CD14-positive monocyte (primary cell): ENCODE data around the gene MON2. TPM values are rescaled to one million over a fixed set of nuclear protein-coding genes. Genes with fewer than 3 reads are reported as not detected.
"Not testable (repeated sequence)": the region's sequence is repeated elsewhere in the genome, so short reads cannot be mapped to it uniquely, and the experiment has no call there.

Experiments used
- DNase-seq, 3 donors: peaks; one replicate each; pipeline ENCODE4 v3.0.0-alpha.2; 2011 to 2022
- H2AFZ ChIP-seq: 2 replicates; pipeline ENCODE4 v1.6.0; 2012; ENCODE audit warnings: mild to moderate bottlenecking, low read depth, low read length, inconsistent platforms; ENCODE audit not compliant: insufficient read depth, poor library complexity, severe bottlenecking
- H3K27ac ChIP-seq, 2 donors: 1 replicate in 1 of 2; 2 replicates in 1 of 2; pipeline ENCODE4 v1.5.1; 2012 to 2013; ENCODE audit warnings: low read length in 2 of 2, control low read depth in 1 of 2, inconsistent platforms in 1 of 2, low read depth in 1 of 2, mild to moderate bottlenecking in 1 of 2
- H3K27me3 ChIP-seq, 2 donors: one replicate each; pipeline versions ENCODE4 v1.6.0 to v1.6.1; 2011 to 2013; ENCODE audit warnings: low read length in 2 of 2; ENCODE audit not compliant: control insufficient read depth in 2 of 2, insufficient read depth in 2 of 2
- H3K36me3 ChIP-seq, 2 donors: replicated peaks in 1 of 2; 1 replicate in 1 of 2; 2 replicates in 1 of 2; pipeline versions ENCODE4 v1.5.1 to v1.6.1; 2012 to 2013; ENCODE audit warnings: low read length in 2 of 2, control low read depth in 1 of 2, inconsistent platforms in 1 of 2, mild to moderate bottlenecking in 1 of 2; ENCODE audit not compliant: insufficient read depth in 2 of 2, control insufficient read depth in 1 of 2
- H3K4me1 ChIP-seq, 2 donors: 1 replicate in 1 of 2; 2 replicates in 1 of 2; pipeline versions ENCODE4 v1.5.1 to v1.6.1; 2012 to 2013; ENCODE audit warnings: low read length in 2 of 2, control low read depth in 1 of 2, inconsistent platforms in 1 of 2, mild to moderate bottlenecking in 1 of 2, moderate library complexity in 1 of 2; ENCODE audit not compliant: insufficient read depth in 2 of 2, control insufficient read depth in 1 of 2
- H3K4me2 ChIP-seq: replicated peaks from 2 replicates; pipeline ENCODE3; 2012; ENCODE audit warnings: low read length, moderate library complexity, mild to moderate bottlenecking; ENCODE audit not compliant: poor library complexity, severe bottlenecking; ENCODE audit errors: extremely low read depth
- H3K4me3 ChIP-seq, 3 experiments: fragments of 200-600 bp in 1 of 3; sonication (generic) in 1 of 3; replicated peaks in 1 of 3; 1 replicate in 2 of 3; 2 replicates in 1 of 3; pipeline ENCODE4 v1.5.1; 2011 to 2013; ENCODE audit warnings: low read length in 3 of 3, mild to moderate bottlenecking in 3 of 3, control low read depth in 2 of 3, low read depth in 2 of 3, inconsistent platforms in 1 of 3, moderate library complexity in 1 of 3
- H3K79me2 ChIP-seq: 2 replicates; pipeline ENCODE4 v1.6.0; 2012; ENCODE audit warnings: mild to moderate bottlenecking, control low read depth, inconsistent platforms, low read length, moderate library complexity; ENCODE audit not compliant: insufficient read depth
- H3K9ac ChIP-seq: 2 replicates; pipeline ENCODE4 v1.6.0; 2017; ENCODE audit warnings: low read length, mild to moderate bottlenecking; ENCODE audit not compliant: insufficient read depth, poor library complexity, severe bottlenecking
- H3K9me3 ChIP-seq, 2 donors: replicated peaks in 1 of 2; 1 replicate in 1 of 2; 2 replicates in 1 of 2; pipeline versions ENCODE4 v1.5.1 to v1.6.1; 2012 to 2013; ENCODE audit warnings: low read length in 2 of 2, control low read depth in 1 of 2; ENCODE audit not compliant: control insufficient read depth in 1 of 2, insufficient read depth in 1 of 2
- H4K20me1 ChIP-seq: 2 replicates; pipeline ENCODE4 v1.6.0; 2012; ENCODE audit warnings: mild to moderate bottlenecking, low read length, control low read depth, moderate library complexity; ENCODE audit not compliant: insufficient read depth
- H3K27ac Mint-ChIP-seq, 7 donors: one replicate each; pipeline ENCODE4 v1.8.0; 2020; ENCODE audit warnings: mild to moderate bottlenecking in 7 of 7, mixed read lengths in 7 of 7, moderate library complexity in 6 of 7, inconsistent platforms in 2 of 7
- H3K27me3 Mint-ChIP-seq, 3 donors: one replicate each; pipeline ENCODE4 v1.8.0; 2021 to 2022; ENCODE audit warnings: low read depth in 3 of 3, mild to moderate bottlenecking in 3 of 3, mixed read lengths in 3 of 3, moderate library complexity in 3 of 3, inconsistent platforms in 1 of 3
- H3K36me3 Mint-ChIP-seq, 2 donors: one replicate each; pipeline ENCODE4 v1.8.0; 2020; ENCODE audit warnings: mixed read lengths in 2 of 2, inconsistent platforms in 1 of 2, mild to moderate bottlenecking in 1 of 2
- H3K4me1 Mint-ChIP-seq: one replicate; pipeline ENCODE4 v1.8.0; 2020; ENCODE audit warnings: mild to moderate bottlenecking, mixed read lengths
- H3K4me3 Mint-ChIP-seq, 2 donors: one replicate each; pipeline ENCODE4 v1.8.0; 2020; ENCODE audit warnings: mild to moderate bottlenecking in 2 of 2, mixed read lengths in 2 of 2, moderate library complexity in 1 of 2
- H3K9me3 Mint-ChIP-seq, 7 donors: one replicate each; pipeline ENCODE4 v1.8.0; 2020 to 2022; ENCODE audit warnings: mixed read lengths in 7 of 7, mild to moderate bottlenecking in 6 of 7, moderate library complexity in 6 of 7, inconsistent platforms in 2 of 7
- CTCF ChIP-seq: fragments of 200-600 bp; IDR thresholded peaks from one replicate; pipeline ENCODE4 v1.8.0; 2022; ENCODE audit warnings: antibody characterized with exemption, mild to moderate bottlenecking
- WGBS: methylation state at CpG from one replicate; pipeline ENCODE4 v1.1.5; 2013; ENCODE audit warnings: missing lambda C conversion rate; ENCODE audit not compliant: insufficient coverage; 5-methylcytosine and 5-hydroxymethylcytosine counted together
- intact Hi-C, 2 donors: fragments of 100-400 bp; cut with micrococcal nuclease; formaldehyde crosslinking; loops; one replicate each; pipeline versions ENCODE4 v1.15.0 to v1.15.1; 2023
- polyA plus RNA-seq, 3 donors: library from polyadenylated mRNA; depleted of rRNA in 1 of 3; unstranded in 2 of 3; stranded (reverse) in 1 of 3; fragments of 300-500 nt in 2 of 3; fragments of >200 nt in 1 of 3; fragmentation: Illumina TruSeq in 2 of 3; gene quantifications; 1 replicate in 2 of 3; 2 replicates in 1 of 3; pipeline ENCODE4 v1.2.3, GENCODE V29; 2012 to 2021

MON2 gene
- polyA plus RNA-seq, 3 donors = 6.8 to 17.0 (median 9.6) TPM

GRCh38 chr12:62448436-62448835 is 18.2 kb upstream of the MON2 start:
- WGBS = no CpG with 5 or more reads among the region's 3 CpGs
- Mint-ChIP-seq H3K36me3 (no peaks in the 10 kb centered on the region), H3K9me3 (peaks cover 13 to 33% (median 21%) of the 10 kb centered on the region in 7 donors), H3K27ac (no peak overlapping the region), H3K4me3 (no peak overlapping the region), H3K4me1 (no peaks in the 10 kb centered on the region), H3K27me3 (peaks cover 0 to 3% (median 2%) of the 10 kb centered on the region in 3 donors)
- no peaks in the 10 kb centered on the region for H3K79me2 ChIP-seq
- no peak overlapping the region for H3K4me3 ChIP-seq
- H3K27ac ChIP-seq = no peak overlapping the region
- no peak for DNase-seq
- H3K4me1 ChIP-seq = no peaks in the 10 kb centered on the region
- H3K9ac ChIP-seq = no peak overlapping the region
- H3K9me3 ChIP-seq = peaks cover 10 to 15% of the 10 kb centered on the region in 2 donors
- no peaks in the 10 kb centered on the region for H4K20me1 ChIP-seq
- H3K27me3 ChIP-seq = no peaks in the 10 kb centered on the region
- no peak for TF ChIP-seq CTCF
- H3K4me2 ChIP-seq = no peak overlapping the region
- no peaks in the 10 kb centered on the region for H3K36me3 ChIP-seq
- no peak overlapping the region for H2AFZ ChIP-seq
- intact Hi-C loops = no loop called here

- H3K36me3 Mint-ChIP-seq, H3K4me1 ChIP-seq, intact Hi-C loops, H3K4me2 ChIP-seq, H2AFZ ChIP-seq, DNase-seq, H3K27ac ChIP-seq, H3K27me3 Mint-ChIP-seq, H3K27me3 ChIP-seq, H3K4me3 ChIP-seq, H3K4me1 Mint-ChIP-seq, H3K79me2 ChIP-seq, H4K20me1 ChIP-seq, H3K36me3 ChIP-seq, H3K9ac ChIP-seq, H3K4me3 Mint-ChIP-seq: not testable (repeated sequence)
- peak overlapping the region in 1 of 7 donors; percentile 65 for H3K27ac Mint-ChIP-seq
- no CpG with 5 or more reads among the region's 2 CpGs for WGBS
- peaks cover 12 to 28% (median 25%) of the 10 kb centered on the region in 7 donors for H3K9me3 Mint-ChIP-seq
- peaks cover 7 to 20% of the 10 kb centered on the region in 2 donors for H3K9me3 ChIP-seq
Measured at GRCh38 chr12:62455429-62455828, 11.2 kb upstream of the MON2 start.
